Esophagus squamous epithelium (tissue), 5 donors: Measurements from ENCODE around the gene ZFAND3. TPM values are rescaled to one million over a fixed set of nuclear protein-coding genes. Genes with fewer than 3 reads are reported as not detected.

Source experiments
- DNase-seq: peaks from one replicate; lab custom pipeline; 2025; lab: John Stamatoyannopoulos, UW
- H3K27ac ChIP-seq, 4 donors: fragments of 200-600 bp; sonication (generic); one replicate each; pipeline ENCODE4 v1.5.1; 2016 to 2019; ENCODE audit warnings: mild to moderate bottlenecking in 1 of 4
- H3K27me3 ChIP-seq, 4 donors: fragments of 200-600 bp; sonication (generic); 1 replicate in 3 of 4; 2 replicates in 1 of 4; pipeline versions ENCODE4 v1.5.1 to v1.6.0; 2017 to 2021; ENCODE audit warnings: antibody characterized with exemption in 1 of 4
- H3K36me3 ChIP-seq, 3 donors: fragments of 200-600 bp; sonication (generic); one replicate each; pipeline ENCODE4 v1.5.1; 2016 to 2019
- H3K4me1 ChIP-seq, 3 donors: fragments of 200-600 bp; sonication (generic); one replicate each; pipeline ENCODE4 v1.5.1; 2017 to 2019
- H3K4me3 ChIP-seq, 4 donors: fragments of 200-600 bp; sonication (generic); 1 replicate in 3 of 4; 2 replicates in 1 of 4; pipeline ENCODE4 v1.5.1; 2016 to 2019; ENCODE audit warnings: mild to moderate bottlenecking in 2 of 4, moderate library complexity in 1 of 4
- H3K9me3 ChIP-seq, 3 donors: fragments of 200-600 bp; sonication (generic); one replicate each; pipeline ENCODE4 v1.5.1; 2016 to 2019
- POLR2A ChIP-seq, 4 donors: fragments of 450-650 bp; IDR thresholded peaks; one replicate each; pipeline ENCODE4 v1.6.1; 2017; ENCODE audit warnings: antibody characterized with exemption in 4 of 4, mild to moderate bottlenecking in 4 of 4, moderate library complexity in 3 of 4
- whole genome bisulfite sequencing, 2 donors: methylation state at CpG; one replicate each; pipeline ENCODE4 v1.1.5; 2018; 5-methylcytosine and 5-hydroxymethylcytosine counted together
- intact Hi-C: fragments of 100-400 bp; cut with DNase I; formaldehyde crosslinking; loops from one replicate; pipeline ENCODE4 v1.15.0; 2022
- total RNA-seq, 4 donors: library from RNA; depleted of rRNA; stranded (reverse); fragments of >200 nt; gene quantifications; one replicate each; pipeline ENCODE4 v1.1.0, GENCODE V29; 2016
- TF ChIP-seq, protein P1 (sequence below), 6 experiments: fragments of 450-650 bp in 4 of 6; fragments of 200-600 bp in 2 of 6; sonication (generic) in 2 of 6; IDR thresholded peaks; one replicate each; pipeline ENCODE4 v1.5.1; 2016 to 2019; ENCODE audit warnings: antibody characterized with exemption in 6 of 6, mild to moderate bottlenecking in 4 of 6, moderate library complexity in 4 of 6
- donor health status: DM: yes; HTN: yes; CAD: no.

ZFAND3 gene
- total RNA-seq, 4 donors from 2014 or later: 15.7 to 23.8 (median 20.9) TPM

DNA sequence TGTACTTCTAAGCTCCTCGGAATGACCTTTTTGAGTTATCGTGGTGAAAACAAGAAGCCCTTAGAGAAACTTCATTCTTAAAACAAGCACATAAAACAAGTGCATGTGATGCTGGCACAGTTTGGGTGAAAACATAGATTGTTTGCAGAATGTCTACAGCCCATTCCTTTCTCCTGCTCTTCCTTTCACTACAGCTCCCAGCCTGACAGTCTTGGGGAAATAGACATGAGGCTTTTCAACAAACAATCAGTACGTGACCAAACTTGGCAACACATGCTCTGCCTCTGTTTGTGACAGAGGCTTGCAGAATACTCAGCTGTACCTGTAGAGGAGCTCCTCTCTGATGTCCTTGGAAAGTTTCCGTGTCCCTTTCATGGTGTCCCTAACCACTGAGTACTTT is 321.6 kb downstream of the ZFAND3 start:
- WGBS, 2 donors: 81 to 83% methylated on average over 4 of the region's 4 CpGs
- no peaks in the 10 kb centered on the region for H3K9me3 ChIP-seq
- TF ChIP-seq POLR2A (IDR thresholded peaks at IDR 0.05): no peak

DNA sequence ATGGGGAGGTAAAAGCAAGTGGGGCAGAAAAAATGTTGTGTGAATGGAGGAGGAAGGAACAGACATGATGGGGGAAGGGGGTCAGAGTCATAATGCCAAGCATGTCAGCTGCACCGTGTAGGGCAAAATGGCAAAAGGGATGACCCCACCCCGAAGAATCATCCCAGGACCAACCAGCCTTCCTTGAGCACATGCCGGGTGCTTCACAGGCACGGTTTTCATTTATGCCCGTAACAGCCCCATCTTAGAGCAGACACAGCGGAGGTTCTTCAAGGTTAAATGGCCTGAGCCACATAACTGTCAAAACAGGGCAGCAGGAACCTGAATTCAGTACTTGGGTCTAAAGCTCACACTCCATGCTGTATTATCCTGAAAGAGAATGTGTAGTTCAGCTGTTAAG is 322.2 kb downstream of the ZFAND3 start:
- Histone ChIP-seq H3K9me3 (no peaks in the 10 kb centered on the region), H3K4me3 (no peak overlapping the region), H3K4me1 (peaks cover 0 to 20% (median 0%) of the 10 kb centered on the region in 3 donors), H3K36me3 (peaks cover 0 to 25% (median 0%) of the 10 kb centered on the region in 3 donors), H3K27ac (no peak overlapping the region), H3K27me3 (no peaks in the 10 kb centered on the region)
- 92 to 99% methylated on average over 5 to 6 of the region's 6 CpGs for WGBS, 2 donors
- intact Hi-C loops: no loop called here
- TF ChIP-seq, protein P1, sequence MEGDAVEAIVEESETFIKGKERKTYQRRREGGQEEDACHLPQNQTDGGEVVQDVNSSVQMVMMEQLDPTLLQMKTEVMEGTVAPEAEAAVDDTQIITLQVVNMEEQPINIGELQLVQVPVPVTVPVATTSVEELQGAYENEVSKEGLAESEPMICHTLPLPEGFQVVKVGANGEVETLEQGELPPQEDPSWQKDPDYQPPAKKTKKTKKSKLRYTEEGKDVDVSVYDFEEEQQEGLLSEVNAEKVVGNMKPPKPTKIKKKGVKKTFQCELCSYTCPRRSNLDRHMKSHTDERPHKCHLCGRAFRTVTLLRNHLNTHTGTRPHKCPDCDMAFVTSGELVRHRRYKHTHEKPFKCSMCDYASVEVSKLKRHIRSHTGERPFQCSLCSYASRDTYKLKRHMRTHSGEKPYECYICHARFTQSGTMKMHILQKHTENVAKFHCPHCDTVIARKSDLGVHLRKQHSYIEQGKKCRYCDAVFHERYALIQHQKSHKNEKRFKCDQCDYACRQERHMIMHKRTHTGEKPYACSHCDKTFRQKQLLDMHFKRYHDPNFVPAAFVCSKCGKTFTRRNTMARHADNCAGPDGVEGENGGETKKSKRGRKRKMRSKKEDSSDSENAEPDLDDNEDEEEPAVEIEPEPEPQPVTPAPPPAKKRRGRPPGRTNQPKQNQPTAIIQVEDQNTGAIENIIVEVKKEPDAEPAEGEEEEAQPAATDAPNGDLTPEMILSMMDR (IDR thresholded peaks at IDR 0.05): no peak
- no peak for TF ChIP-seq POLR2A (IDR thresholded peaks at IDR 0.05)
- no peak for DNase-seq

More for the DNA sequence above, 321.6 kb downstream of the ZFAND3 start:
- Histone ChIP-seq H3K27me3 (no peaks in the 10 kb centered on the region), H3K4me1 (peaks cover 0 to 14% (median 0%) of the 10 kb centered on the region in 3 donors), H3K36me3 (peaks cover 0 to 31% (median 0%) of the 10 kb centered on the region in 3 donors), H3K27ac (no peak overlapping the region), H3K4me3 (no peak overlapping the region)
- intact Hi-C loops: no loop called here
- no peak for DNase-seq

DNA sequence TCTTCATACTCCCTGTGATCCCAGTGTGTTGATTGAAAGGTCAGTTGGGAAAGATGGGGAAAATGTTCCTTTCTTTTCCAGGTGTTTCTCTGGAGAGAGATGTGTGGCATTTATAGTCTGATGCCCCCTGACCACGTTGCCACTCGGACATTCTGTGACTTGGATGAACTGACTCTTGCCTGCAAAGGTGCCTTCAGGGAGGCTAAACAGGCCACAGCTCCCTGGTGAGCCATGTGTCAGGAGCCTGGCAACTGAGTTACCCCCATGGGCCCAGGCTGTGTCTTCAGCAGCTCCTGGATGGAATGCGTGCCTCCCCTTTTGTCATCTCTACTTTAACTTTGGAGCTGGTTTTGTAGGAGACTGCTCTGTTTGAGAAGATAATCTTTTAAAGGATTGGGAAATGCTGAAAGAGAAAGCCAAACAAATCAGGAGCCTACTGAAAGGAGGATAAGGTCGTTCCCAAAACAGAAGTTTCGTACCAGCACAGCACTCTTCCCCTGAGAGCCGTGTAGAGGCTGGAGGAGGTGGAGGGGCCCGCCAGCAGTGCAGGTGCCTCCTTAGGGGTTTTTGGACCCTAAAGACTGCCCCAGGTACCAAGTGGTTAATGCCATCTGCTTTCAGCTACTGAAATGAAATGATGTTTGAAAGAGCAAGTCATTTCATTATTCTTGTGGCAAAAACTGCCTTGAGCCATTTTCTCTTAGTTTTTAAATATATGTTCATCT is 322.8 kb downstream of the ZFAND3 start:
- intact Hi-C loops: no loop called here

DNA sequence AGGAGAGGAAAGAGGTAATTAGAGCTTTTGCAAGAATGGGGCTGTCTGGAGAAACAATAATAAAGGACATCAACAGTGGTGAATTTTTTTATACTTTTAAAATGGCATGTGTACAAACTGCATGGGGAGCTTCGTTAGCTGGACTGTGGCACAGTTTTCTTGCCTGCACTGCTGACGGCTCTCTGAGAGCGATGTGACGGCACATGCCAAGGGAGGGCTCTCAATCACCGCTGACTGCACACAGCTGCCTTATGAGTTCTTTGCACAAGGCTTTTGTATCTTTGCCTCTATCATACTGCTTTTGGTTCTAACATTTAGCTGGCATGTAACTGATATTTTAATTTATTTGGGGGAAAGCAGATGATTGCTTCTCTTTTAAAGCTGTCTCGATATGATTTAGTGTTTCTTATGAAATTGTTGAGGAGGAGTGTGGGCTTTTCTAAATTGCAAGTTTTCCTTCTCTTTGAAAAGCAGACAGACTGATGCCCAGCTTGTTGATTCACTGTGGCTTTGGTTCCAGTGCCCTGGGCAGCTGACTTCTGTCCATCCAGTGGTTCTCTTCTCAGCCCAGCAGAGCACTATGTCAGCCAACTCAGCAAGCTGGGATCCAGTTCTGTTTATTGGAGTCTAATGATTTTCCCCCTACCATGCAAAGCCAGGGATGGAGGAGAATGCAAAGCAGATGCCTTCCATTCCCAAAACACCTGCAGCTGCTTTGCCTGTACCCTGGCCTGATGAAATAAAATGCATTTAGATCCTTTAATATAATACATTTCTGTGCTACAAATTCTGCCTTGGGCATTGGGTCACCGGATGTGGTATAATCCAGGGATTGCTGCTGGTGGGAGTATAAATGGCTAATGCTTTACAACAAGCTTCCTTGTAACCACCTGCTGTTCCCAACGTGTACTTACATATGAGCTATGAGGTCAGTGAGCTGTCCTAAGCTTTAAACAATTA is 323.9 kb downstream of the ZFAND3 start:
- H3K36me3 ChIP-seq: peaks cover 0 to 30% (median 0%) of the 10 kb centered on the region in 3 donors
- H3K27me3 ChIP-seq: no peaks in the 10 kb centered on the region
- 80 to 83% methylated on average over 8 of the region's 8 CpGs for WGBS, 2 donors
- no peak for TF ChIP-seq POLR2A (IDR thresholded peaks at IDR 0.05)
- TF ChIP-seq, protein P1 (IDR thresholded peaks at IDR 0.05): no peak
- no peak for DNase-seq
- no peaks in the 10 kb centered on the region for H3K9me3 ChIP-seq
- H3K4me3 ChIP-seq: no peak overlapping the region
- intact Hi-C loops: no loop called here
- peaks cover 0 to 25% (median 0%) of the 10 kb centered on the region in 3 donors for H3K4me1 ChIP-seq
- no peak overlapping the region for H3K27ac ChIP-seq

More for the DNA sequence above, 322.8 kb downstream of the ZFAND3 start:
- Histone ChIP-seq H3K4me1 (peaks cover 0 to 20% (median 0%) of the 10 kb centered on the region in 3 donors), H3K4me3 (no peak overlapping the region), H3K27ac (no peak overlapping the region), H3K9me3 (no peaks in the 10 kb centered on the region), H3K36me3 (peaks cover 0 to 25% (median 0%) of the 10 kb centered on the region in 3 donors), H3K27me3 (no peaks in the 10 kb centered on the region)
- TF ChIP-seq, protein P1 (IDR thresholded peaks at IDR 0.05): no peak
- TF ChIP-seq POLR2A (IDR thresholded peaks at IDR 0.05): no peak
- no peak for DNase-seq
- 85 to 87% methylated on average over 5 to 7 of the region's 7 CpGs for WGBS, 2 donors

DNA sequence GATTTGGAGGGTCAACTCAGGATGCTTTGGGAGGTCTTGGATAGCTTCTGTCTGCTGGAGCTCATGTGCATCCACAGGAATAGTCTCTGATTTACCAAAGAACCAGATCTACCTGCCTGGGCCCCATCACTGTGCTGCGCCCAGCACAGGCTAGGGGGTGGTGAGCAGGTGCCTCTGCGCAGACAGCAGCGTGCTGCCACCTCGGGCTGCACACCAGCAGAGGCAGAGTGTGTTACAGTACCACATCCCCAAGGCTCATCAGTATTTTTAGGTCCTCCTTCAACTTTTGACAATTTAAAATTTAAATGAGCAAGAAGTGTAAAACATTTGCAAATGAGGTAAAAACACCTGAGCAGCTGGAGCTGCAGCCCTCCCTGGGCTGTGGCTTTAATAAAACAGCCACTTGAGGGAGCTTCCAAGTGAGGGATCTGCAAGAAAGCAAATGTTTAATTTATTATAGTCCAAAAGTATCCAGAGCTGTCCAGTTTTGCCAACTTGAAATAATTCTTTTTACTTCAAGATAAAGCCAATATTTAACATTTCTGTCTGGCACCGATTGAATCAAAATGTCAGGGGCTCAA is 324.9 kb downstream of the ZFAND3 start:
- Histone ChIP-seq H3K9me3 (no peaks in the 10 kb centered on the region), H3K27ac (no peak overlapping the region), H3K27me3 (no peaks in the 10 kb centered on the region), H3K36me3 (peaks cover 0 to 33% (median 0%) of the 10 kb centered on the region in 3 donors), H3K4me1 (peaks cover 0 to 35% (median 6%) of the 10 kb centered on the region in 3 donors), H3K4me3 (no peak overlapping the region)
- DNase-seq: no peak
- intact Hi-C loops: no loop called here
- TF ChIP-seq, protein P1 (IDR thresholded peaks at IDR 0.05): no peak
- TF ChIP-seq POLR2A (IDR thresholded peaks at IDR 0.05): no peak
- 83 to 94% methylated on average over 2 to 5 of the region's 5 CpGs for WGBS, 2 donors
